ENCODE measurements around the gene PWP1.

DNA sequence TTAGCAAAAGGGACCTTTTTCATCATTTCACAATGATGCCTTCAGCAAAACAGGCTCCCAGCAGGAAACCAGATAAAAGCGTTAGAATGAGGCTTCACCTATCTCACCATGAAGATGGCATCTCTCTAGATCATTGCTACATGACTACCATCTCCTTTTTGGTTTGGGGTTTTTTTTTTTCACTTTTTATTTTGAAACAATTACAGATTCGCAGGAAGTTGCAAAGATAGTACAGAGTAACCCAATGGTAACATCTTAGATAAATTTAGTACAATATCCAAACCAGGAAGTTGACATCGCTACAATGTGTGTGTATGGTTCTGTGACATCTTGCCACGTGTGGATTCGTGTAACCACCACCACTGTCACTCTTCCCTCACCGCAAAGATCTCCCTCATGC, 22.3 kb upstream of the PWP1 start:
- TF ChIP-seq, protein P1, sequence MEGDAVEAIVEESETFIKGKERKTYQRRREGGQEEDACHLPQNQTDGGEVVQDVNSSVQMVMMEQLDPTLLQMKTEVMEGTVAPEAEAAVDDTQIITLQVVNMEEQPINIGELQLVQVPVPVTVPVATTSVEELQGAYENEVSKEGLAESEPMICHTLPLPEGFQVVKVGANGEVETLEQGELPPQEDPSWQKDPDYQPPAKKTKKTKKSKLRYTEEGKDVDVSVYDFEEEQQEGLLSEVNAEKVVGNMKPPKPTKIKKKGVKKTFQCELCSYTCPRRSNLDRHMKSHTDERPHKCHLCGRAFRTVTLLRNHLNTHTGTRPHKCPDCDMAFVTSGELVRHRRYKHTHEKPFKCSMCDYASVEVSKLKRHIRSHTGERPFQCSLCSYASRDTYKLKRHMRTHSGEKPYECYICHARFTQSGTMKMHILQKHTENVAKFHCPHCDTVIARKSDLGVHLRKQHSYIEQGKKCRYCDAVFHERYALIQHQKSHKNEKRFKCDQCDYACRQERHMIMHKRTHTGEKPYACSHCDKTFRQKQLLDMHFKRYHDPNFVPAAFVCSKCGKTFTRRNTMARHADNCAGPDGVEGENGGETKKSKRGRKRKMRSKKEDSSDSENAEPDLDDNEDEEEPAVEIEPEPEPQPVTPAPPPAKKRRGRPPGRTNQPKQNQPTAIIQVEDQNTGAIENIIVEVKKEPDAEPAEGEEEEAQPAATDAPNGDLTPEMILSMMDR (IDR thresholded peaks at IDR 0.05) = no peak
- no peak for TF ChIP-seq POLR2A (IDR thresholded peaks at IDR 0.05)
